NCI-H2227 (cell line): ENCODE results near the gene NTM.

Experiments
- DNase-seq: peaks from one replicate; lab custom pipeline; 2025; ENCODE audit not compliant: unreplicated experiment; lab: John Stamatoyannopoulos, UW

The NTM gene

GRCh38 chr11:131902421-131902820 lies 532.0 kb downstream of the NTM start:
- no peak for DNase-seq

- DNase-seq = no peak
These were observed 532.7 kb downstream of the NTM start for GRCh38 chr11:131903074-131903473.

- DNase-seq = no peak
These were observed 534.3 kb downstream of the NTM start for GRCh38 chr11:131904756-131905155.

GRCh38 chr11:131906963-131907362 lies 536.5 kb downstream of the NTM start:
- DNase-seq = no peak

- DNase-seq = peak; percentile 17
These were observed 537.0 kb downstream of the NTM start for GRCh38 chr11:131907371-131907770.

GRCh38 chr11:131908316-131908715 lies 537.9 kb downstream of the NTM start:
- no peak for DNase-seq

GRCh38 chr11:131909426-131910177 lies 539.2 kb downstream of the NTM start:
- peak; percentile 20 for DNase-seq

GRCh38 chr11:131910178-131910522 lies 539.7 kb downstream of the NTM start:
- no peak for DNase-seq

- DNase-seq = peak; percentile 57
These were observed 540.3 kb downstream of the NTM start for GRCh38 chr11:131910523-131911387.

GRCh38 chr11:131911388-131912032 lies 541.1 kb downstream of the NTM start:
- peak; percentile 36 for DNase-seq

- DNase-seq = peak; percentile 1
These were observed 541.7 kb downstream of the NTM start for GRCh38 chr11:131912134-131912533.

GRCh38 chr11:131913267-131913666 lies 542.9 kb downstream of the NTM start:
- DNase-seq = no peak

GRCh38 chr11:131914361-131914774 lies 544.0 kb downstream of the NTM start:
- no peak for DNase-seq

GRCh38 chr11:131916638-131917037 lies 546.2 kb downstream of the NTM start:
- no peak for DNase-seq

- no peak for DNase-seq
These were observed 547.4 kb downstream of the NTM start for GRCh38 chr11:131917634-131918384.

- no peak for DNase-seq
These were observed 548.2 kb downstream of the NTM start for GRCh38 chr11:131918663-131919062.

GRCh38 chr11:131922220-131922619 lies 551.8 kb downstream of the NTM start:
- DNase-seq = no peak

GRCh38 chr11:131923309-131923708 lies 552.9 kb downstream of the NTM start:
- DNase-seq = no peak

GRCh38 chr11:131924001-131924400 lies 553.6 kb downstream of the NTM start:
- no peak for DNase-seq

GRCh38 chr11:131924457-131925201 lies 554.2 kb downstream of the NTM start:
- DNase-seq = no peak
